ENCODE data around the gene CAPN12.

CAPN12 gene

GRCh38 chr19:38737281-38737865 is 6.9 kb downstream of the CAPN12 start:
- DNase-seq, result no peak

GRCh38 chr19:38736413-38737280 is 7.6 kb downstream of the CAPN12 start:
- DNase-seq, result peak; percentile 71 to 72

- peak; percentile 60 to 68 for DNase-seq
These were observed 8.2 kb downstream of the CAPN12 start for GRCh38 chr19:38736036-38736412.

DNA sequence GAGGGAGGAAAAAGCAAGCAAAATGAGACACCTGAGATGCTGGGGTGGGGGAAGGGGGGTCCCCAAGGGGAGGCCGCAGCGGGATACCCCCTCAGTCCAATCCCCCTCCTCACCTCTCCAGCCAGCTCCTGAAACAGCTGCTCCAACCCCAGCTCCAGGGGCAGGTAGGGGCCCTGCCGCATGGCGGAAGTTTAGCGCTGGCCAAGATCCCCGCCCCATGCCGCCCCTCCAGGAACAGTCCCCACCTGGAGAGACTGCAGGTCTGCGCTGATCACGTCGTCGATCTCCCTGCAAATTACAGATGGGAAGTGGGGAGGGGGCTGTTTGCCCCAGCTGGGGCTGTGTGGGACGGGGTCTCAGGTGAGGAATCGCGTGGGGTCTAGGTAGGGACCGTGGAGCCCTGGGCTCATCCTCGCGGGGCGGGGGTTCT is 9.0 kb downstream of the CAPN12 start:
- peak in 1 of 2 donors; percentile 42 for DNase-seq

DNA sequence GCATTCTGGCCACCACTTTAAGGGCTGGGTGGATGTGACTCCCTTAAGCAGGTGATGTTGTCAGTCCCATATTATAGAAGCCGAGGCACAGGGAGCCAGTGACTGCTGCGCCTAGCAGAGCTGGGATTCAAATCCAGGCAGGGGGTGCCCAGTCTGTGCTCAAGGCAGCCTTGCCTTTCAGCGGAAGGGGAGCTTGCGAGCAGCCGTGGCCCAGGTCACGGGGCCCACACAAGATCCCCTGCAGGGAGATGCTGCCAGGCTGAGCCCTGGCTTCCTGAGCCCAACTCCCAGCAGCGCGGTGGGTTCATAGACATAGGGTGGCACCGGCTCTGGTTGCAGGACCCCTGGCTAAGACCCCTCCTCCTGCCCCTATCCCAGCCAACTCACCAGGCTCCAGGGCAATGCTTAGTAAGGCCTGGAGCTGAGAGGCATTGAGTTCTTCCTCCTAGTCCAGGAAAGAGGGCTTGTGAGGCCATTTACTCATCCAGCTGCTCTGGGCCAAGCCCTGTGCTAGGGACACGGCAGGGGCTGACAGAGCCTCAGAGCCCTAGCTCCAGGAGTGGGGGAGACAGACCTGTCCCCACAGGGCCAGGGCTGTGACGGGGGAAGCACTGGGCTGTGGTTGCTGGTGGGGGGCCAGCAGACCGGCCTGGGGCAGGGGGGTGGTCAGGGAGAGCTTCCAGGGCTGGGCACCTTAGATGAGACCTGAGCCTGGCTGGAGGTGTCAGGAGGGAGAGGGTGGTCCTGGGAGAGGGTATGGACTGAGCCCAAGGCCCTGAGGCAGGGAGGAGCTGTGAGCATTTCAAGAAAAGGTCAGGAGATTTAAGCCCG is 9.6 kb downstream of the CAPN12 start:
- peak in 1 of 2 donors; percentile 43 for DNase-seq

- no peak for DNase-seq
These were observed 10.2 kb downstream of the CAPN12 start for GRCh38 chr19:38734176-38734425.

GRCh38 chr19:38733493-38734175 is 10.6 kb downstream of the CAPN12 start:
- no peak for DNase-seq

GRCh38 chr19:38733241-38733492 is 11.1 kb downstream of the CAPN12 start:
- no peak for DNase-seq

DNA sequence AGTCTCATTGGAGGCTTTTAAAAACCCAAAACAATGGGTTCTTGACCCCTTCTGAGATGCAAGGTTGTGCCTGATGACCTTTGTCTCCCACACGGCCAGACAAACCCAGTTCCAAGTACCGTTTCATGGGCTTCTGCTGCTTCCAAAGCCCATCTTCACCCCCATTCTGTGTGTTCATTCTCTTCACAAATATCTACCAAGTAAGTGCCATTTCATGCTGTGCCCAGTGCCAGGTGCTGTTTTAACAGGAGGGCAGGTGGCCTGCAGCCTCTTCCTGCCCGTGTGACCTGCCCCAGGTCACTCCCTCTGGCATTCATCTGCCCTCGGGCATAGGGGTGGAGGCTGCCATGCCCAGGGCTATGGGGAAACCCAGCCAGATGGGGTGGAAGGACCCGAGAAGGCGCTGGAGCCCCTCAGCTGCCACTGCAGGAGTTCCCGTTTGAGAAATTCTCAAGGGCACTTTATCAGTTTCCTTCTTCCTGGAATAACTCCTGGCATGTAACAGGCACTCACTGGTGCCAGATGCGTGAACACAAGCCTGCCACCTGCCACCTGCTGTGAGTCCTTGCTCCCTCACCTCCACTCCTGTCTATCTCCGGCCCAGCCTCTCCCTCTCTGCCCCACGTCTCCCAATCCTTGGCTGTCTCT is 12.5 kb downstream of the CAPN12 start:
- no peak for DNase-seq

DNA sequence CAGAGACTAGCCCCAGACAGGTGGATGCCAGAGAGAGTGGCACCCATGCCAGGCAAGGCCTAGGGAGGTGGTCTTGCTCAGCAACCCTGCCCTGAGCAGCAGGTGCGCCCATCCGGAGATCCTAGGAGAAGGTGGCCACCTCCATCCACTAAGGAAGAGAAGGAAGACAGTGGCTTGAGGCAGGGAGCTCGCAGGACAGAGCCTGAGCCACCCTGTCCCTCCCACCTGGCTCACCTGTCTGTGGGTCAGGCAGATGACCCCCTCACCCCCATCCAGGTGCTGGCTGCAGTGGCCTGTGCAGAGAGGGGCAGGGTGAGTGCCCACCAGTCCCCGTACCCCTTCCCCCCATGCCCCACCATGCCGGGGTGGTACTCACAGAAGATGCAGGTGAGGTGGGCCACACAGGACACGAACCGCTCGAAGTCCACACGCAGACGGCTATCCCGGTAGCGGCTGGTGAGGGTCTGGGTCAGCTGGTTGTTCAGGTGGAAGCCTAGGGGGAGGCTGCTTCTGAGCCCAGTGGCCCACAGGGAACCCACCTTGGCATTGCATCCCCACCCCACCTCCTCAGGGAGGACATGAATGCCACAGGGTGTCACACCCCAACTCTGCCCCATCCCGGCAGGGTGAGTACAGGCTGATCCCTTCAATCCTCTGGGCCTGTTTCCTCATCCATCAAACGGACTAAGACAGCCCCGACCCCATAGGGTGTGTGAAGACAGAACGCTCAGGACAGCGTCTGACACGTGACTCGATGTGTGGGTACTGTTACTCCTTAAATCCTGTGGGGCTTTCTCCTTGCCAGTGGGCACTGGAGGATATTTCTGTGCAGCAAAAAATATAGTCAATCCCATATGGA is 13.3 kb downstream of the CAPN12 start:
- no peak for DNase-seq

- no peak for DNase-seq
These were observed 13.9 kb downstream of the CAPN12 start for GRCh38 chr19:38730470-38730730.

- DNase-seq, result peak; percentile 75 to 79
These were observed 14.4 kb downstream of the CAPN12 start for GRCh38 chr19:38729653-38730469.

- DNase-seq, result no peak
These were observed 15.3 kb downstream of the CAPN12 start for GRCh38 chr19:38728752-38729541.

DNA sequence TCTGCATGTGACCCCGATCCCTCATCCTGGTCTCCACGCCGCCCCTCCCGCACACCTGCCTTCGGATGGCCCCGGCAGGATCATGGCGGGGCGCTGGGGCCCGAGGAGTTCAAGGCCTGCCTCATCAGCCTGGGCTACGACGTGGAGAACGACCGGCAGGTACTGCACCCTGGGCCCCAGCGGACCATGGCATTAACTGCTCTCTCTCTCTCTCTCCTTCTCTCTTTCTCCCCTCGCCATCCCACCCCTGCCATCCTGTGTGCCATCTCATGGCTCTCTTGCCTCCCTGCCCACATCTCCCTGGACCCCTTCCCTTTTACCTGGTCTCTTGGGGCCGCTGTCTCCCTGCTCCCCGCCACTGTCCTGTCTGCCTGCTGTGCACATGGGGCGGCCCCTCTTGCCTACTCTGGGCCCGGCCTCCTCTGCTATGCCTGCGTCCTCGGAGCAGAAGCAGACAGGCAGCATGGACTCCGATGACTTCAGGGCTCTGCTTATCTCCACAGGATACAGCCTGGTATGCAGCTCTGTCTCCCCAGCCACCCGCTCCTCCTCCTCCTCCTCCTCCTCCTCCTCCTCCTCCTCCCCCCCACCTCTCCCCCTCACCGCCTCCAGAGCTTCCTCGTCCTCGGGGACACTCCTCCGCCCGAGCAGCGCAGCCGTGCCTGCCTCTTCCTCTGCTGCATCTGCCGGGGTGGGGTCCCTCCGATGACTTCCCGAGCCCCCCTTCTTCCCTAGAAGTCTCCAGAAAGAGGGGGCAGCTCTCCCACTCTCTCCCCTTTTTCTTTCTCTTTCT is 16.2 kb downstream of the CAPN12 start:
- DNase-seq, result no peak

- DNase-seq, result no peak
These were observed 16.9 kb downstream of the CAPN12 start for GRCh38 chr19:38727306-38727867.

GRCh38 chr19:38726761-38727301 is 17.4 kb downstream of the CAPN12 start:
- peak; percentile 30 to 39 for DNase-seq

DNA sequence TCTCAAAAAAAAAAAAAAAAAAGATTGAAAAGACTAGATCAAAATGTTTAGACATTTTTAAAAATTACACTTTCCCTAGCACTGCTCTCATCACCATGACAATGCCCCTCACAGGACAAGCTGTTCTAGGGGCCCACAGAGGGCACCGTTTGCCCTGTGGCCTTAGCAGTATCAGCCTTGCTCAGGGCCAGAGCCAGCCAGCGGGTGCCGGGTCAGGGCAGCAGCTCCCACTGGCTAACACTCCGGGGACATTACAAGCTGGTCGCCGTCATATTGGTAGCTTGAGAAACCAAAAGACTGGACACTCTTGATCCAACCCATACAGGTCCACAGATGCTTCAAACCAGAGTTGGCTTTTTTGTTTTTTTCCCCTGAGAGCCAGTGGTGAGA is 18.0 kb downstream of the CAPN12 start:
- DNase-seq, result no peak

- DNase-seq, result no peak
These were observed 18.6 kb downstream of the CAPN12 start for GRCh38 chr19:38725469-38726283.
